GM18867 (cell line): ENCODE data around the gene LARGE1.
A peak's percentile ranks its signal among the peaks of the same experiment; 100 is the strongest.
"Not testable (repeated sequence)": the region's sequence is repeated elsewhere in the genome, so short reads cannot be mapped to it uniquely, and the experiment has no call there.

Experiments used
- ATAC-seq: cut with Tn5 transposase; IDR thresholded peaks from one replicate; pipeline ENCODE4 v1.9.1; 2021; ENCODE audit warnings: mild to moderate bottlenecking, moderate library complexity; ENCODE audit not compliant: unreplicated experiment

LARGE1 gene

DNA sequence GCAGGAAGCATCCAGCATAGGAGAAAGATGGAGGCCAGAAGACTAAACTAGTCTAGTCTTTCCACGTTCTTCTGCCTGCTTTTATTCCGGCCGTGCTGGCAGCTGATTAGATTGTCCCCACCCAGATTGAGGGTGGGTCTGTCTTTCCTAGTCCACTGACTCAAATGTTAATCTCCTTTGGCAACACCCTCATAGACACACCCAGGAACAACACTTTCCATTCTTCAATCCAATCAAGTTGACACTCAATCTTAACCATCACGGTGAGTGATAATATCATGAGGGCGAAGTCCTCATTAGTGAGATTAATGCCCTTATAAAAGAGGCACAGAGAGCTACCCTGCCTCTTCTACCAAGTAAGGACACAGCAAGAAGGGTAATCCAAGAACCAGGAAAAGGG, 424.2 kb downstream of the LARGE1 start:
- ATAC-seq = no peak

DNA sequence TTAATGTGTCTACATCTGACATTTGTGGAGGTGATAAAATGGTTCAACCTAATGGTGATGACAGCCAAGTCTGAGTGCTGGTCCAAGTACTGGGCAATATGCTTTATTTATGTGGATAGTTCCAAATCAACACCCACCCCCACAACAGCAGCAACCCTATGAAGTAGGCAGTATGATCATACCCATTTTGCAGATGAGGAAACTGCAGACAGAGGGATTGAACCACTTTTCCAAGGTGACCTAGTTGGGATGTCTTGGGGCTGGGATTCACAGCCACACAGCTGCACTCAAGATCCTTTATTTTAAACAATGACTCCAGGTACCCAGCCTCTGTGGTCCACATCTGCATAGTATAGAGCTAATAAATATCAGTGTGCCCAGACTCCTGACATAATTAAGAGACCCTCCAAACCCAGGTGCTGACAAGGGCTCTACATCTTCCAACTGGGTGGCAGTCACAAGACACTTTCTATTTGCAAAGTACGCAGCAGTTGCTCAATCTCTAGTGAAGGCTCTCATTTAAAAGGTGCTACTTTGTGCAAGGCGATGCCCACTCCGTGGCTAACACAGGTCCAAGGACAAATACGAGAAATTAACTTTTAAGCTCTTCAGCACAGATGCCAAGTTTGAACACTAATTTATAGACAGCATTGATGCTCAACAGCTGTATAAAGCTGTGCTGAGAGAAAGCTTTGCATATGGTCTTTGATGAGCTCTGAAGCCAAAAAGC, 426.6 kb downstream of the LARGE1 start:
- ATAC-seq = no peak

- no peak for ATAC-seq
Observed at GRCh38 chr22:33492210-33492651, 428.0 kb downstream of the LARGE1 start.

GRCh38 chr22:33487041-33487716, 433.1 kb downstream of the LARGE1 start:
- no peak for ATAC-seq

DNA sequence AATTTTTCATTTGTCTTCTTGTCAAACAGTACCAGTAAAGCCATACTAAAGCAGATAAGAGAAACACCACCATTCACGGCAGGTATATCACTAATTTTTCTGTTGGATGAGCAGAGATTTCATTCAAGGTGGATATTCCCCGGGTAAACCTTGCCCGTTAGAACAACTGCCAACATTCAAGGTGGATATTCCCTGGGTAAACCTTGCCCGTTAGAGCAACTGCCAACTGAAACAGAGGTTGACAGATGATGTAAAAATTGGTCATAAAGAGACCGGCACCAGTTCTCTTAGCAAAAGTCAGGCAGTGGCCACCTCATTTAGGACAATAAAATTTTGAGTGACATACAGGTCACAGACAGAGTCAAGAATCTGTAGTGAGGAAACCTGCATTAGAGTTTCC, 438.7 kb downstream of the LARGE1 start:
- ATAC-seq = no peak

GRCh38 chr22:33477120-33478111, 442.9 kb downstream of the LARGE1 start:
- ATAC-seq = no peak

- ATAC-seq = no peak
Observed at GRCh38 chr22:33476716-33477115, 443.6 kb downstream of the LARGE1 start.

DNA sequence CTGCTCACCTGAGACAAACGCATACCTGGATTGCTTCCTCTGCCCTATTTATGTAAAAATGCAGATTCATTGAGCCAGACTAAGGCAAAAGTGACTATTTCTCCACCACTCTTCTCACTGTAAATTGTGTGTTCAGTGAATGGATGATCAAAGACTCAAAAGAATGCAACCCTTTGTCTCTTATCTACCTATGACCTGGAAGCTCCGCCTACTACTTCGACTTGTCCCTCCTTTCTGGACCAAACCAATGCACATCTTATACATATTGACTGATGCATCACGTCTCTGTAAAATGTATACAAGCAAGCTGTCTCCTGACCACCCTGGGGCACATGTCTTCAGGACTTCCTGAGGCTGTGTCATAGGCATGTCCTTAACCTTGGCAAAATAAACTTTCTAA, 444.1 kb downstream of the LARGE1 start:
- ATAC-seq = no peak

GRCh38 chr22:33474587-33474986, 445.7 kb downstream of the LARGE1 start:
- ATAC-seq = no peak

GRCh38 chr22:33472462-33473344, 447.6 kb downstream of the LARGE1 start:
- peak; percentile 42 for ATAC-seq

- ATAC-seq = no peak
Observed at GRCh38 chr22:33470456-33470855, 449.8 kb downstream of the LARGE1 start.

- ATAC-seq = no peak
Observed at GRCh38 chr22:33467620-33468095, 452.6 kb downstream of the LARGE1 start.

GRCh38 chr22:33467080-33467479, 453.2 kb downstream of the LARGE1 start:
- ATAC-seq = no peak

GRCh38 chr22:33465554-33465953, 454.7 kb downstream of the LARGE1 start:
- no peak for ATAC-seq

- ATAC-seq = no peak
Observed at GRCh38 chr22:33464698-33465097, 455.6 kb downstream of the LARGE1 start.

DNA sequence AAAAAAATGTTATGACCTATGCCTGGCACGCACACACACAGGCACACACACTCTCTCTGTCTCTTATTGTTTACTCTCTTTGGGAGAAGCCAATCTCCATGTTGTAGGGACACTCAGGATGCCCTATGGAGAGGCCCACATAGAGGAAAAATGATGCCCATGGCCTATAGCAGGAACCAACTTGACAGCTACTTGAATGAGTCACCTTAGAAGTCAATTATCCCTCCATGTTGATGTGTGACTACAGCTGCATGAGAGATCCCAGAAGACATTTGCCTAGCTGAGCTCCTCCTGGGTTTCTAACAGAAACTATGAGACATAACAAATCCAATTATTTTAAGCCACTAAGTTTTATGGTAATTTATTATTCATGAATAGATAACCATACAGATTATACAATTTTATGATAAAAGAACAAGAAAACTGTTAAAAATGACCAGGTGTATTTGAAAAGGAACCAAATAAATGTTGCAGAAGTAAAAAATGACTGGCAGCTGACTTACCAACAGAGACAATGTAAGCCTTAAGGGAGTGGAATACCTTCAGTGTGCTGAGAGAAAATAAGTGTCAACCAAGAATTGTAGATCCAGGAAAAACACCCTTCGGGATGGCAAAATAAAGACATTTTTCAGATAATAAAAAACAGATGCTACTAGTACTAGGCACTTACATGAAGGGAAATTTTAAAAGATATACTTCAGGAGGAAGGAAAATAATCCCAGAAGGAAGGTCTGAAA, 458.4 kb downstream of the LARGE1 start:
- ATAC-seq = no peak

DNA sequence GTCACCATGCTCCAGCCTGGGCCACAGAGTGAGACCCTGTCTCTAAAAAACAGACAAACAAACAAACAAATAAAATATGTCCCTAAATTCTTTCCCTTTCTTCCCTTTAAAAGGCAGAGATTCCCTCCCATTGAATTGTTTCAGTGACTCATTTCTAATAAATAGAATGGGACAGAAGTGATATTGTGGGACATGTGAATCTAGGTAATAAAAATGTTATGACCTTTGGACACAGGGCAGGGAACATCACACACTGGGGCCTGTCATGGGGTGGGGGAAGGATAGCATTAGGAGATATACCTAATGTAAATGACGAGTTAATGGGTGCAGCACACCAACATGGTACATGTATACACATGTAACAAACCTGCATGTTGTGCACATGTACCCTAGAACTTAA, 459.0 kb downstream of the LARGE1 start:
- not testable (repeated sequence) for ATAC-seq

GRCh38 chr22:33459137-33459536, 461.1 kb downstream of the LARGE1 start:
- no peak for ATAC-seq

GRCh38 chr22:33456511-33456910, 463.8 kb downstream of the LARGE1 start:
- no peak for ATAC-seq
